Activated T-cell treated with anti-CD3 and anti-CD28 coated beads, Interleukin-2, amount 50 U/mL, for 4 hours (primary cell): ENCODE results near the gene PHLPP2. TPM values are rescaled to one million over a fixed set of nuclear protein-coding genes. Genes with fewer than 3 reads are reported as not detected.

ENCODE experiments used
- ATAC-seq, 2 donors: fragments of 200-7000 bp; cut with Tn5 transposase; one replicate each; pipeline ENCODE4 v1.10.0; 2021
- DNase-seq: peaks from one replicate; pipeline ENCODE4 v3.0.0-alpha.2; 2020
- H3K27me3 Mint-ChIP-seq: one replicate; pipeline ENCODE4 v1.8.0; 2021; ENCODE audit warnings: low read depth, mixed read lengths
- H3K36me3 Mint-ChIP-seq: one replicate; pipeline ENCODE4 v1.8.0; 2022; ENCODE audit warnings: mixed read lengths; ENCODE audit not compliant: insufficient read depth
- H3K4me1 Mint-ChIP-seq: one replicate; pipeline ENCODE4 v1.8.0; 2021; ENCODE audit warnings: low read depth, mixed read lengths
- H3K4me3 Mint-ChIP-seq: one replicate; pipeline ENCODE4 v1.8.0; 2021; ENCODE audit warnings: mild to moderate bottlenecking, moderate library complexity, mixed read lengths
- H3K9me3 Mint-ChIP-seq: one replicate; pipeline ENCODE4 v1.8.0; 2021; ENCODE audit warnings: mixed read lengths
- total RNA-seq, 3 donors: library from RNA; stranded (reverse); gene quantifications; one replicate each; pipeline ENCODE4 v1.2.1, GENCODE V29; 2021

Gene PHLPP2
- total RNA-seq, result 10 to 100 TPM; 13.3 to 15.5 (median 15.3) TPM

- H3K9me3 Mint-ChIP-seq, result no peaks in the 10 kb centered on the region
- ATAC-seq (no peak), DNase-seq (no peak)
- peaks cover 14% of the 10 kb centered on the region for H3K4me1 Mint-ChIP-seq
- peak within 1 kb of the TSS; percentile 82 for H3K4me3 Mint-ChIP-seq
- H3K36me3 Mint-ChIP-seq, result no peaks in the 10 kb centered on the region
- H3K27me3 Mint-ChIP-seq, result no peaks in the 10 kb centered on the region
Observed at GRCh38 chr16:71724320-71724751, at the start of gene PHLPP2. Gene PHLPP2, minus strand, starts transcription at chr16:71724701. Its CDS starts 9,906 bp downstream, at chr16:71714795.

- ATAC-seq, result no peak
- Mint-ChIP-seq H3K4me1 (peaks cover 23% of the 10 kb centered on the region), H3K36me3 (peaks cover 23% of the 10 kb centered on the region), H3K4me3 (no peak overlapping the region), H3K27me3 (no peaks in the 10 kb centered on the region), H3K9me3 (no peaks in the 10 kb centered on the region)
- no peak for DNase-seq
Observed at GRCh38 chr16:71771571-71771970, 47.1 kb upstream of the PHLPP2 start.

GRCh38 chr16:71769222-71769621 is 44.7 kb upstream of the PHLPP2 start:
- Mint-ChIP-seq H3K36me3 (peaks cover 19% of the 10 kb centered on the region), H3K27me3 (no peaks in the 10 kb centered on the region), H3K4me3 (no peak overlapping the region), H3K4me1 (peaks cover 12% of the 10 kb centered on the region), H3K9me3 (no peaks in the 10 kb centered on the region)
- no peak for ATAC-seq
- no peak for DNase-seq

- Mint-ChIP-seq H3K4me3 (no peak overlapping the region), H3K4me1 (peaks cover 12% of the 10 kb centered on the region), H3K27me3 (no peaks in the 10 kb centered on the region), H3K9me3 (no peaks in the 10 kb centered on the region), H3K36me3 (peaks cover 27% of the 10 kb centered on the region)
- ATAC-seq, result no peak
- DNase-seq, result no peak
Observed at GRCh38 chr16:71767060-71767900, 42.8 kb upstream of the PHLPP2 start.

GRCh38 chr16:71762186-71762585 is 37.7 kb upstream of the PHLPP2 start:
- H3K36me3 Mint-ChIP-seq, result peaks cover 33% of the 10 kb centered on the region
- no peak for ATAC-seq

GRCh38 chr16:71761097-71761496 is 36.6 kb upstream of the PHLPP2 start:
- no peak for ATAC-seq
- H3K27me3 Mint-ChIP-seq, result no peaks in the 10 kb centered on the region
- H3K9me3 Mint-ChIP-seq, result no peaks in the 10 kb centered on the region
- no peak overlapping the region for H3K4me3 Mint-ChIP-seq
- peaks cover 38% of the 10 kb centered on the region for H3K36me3 Mint-ChIP-seq
- no peaks in the 10 kb centered on the region for H3K4me1 Mint-ChIP-seq
- DNase-seq, result no peak

More at GRCh38 chr16:71762186-71762585, 37.7 kb upstream of the PHLPP2 start:
- Mint-ChIP-seq H3K27me3 (no peaks in the 10 kb centered on the region), H3K4me1 (peaks cover 6% of the 10 kb centered on the region), H3K9me3 (no peaks in the 10 kb centered on the region), H3K4me3 (no peak overlapping the region)
- no peak for DNase-seq

- DNase-seq (no peak), ATAC-seq (no peak)
- Mint-ChIP-seq H3K9me3 (no peaks in the 10 kb centered on the region), H3K4me1 (peaks cover 5% of the 10 kb centered on the region), H3K36me3 (peaks cover 45% of the 10 kb centered on the region), H3K4me3 (no peak overlapping the region), H3K27me3 (no peaks in the 10 kb centered on the region)
Observed at GRCh38 chr16:71758293-71758760, 33.8 kb upstream of the PHLPP2 start.

- DNase-seq (no peak), ATAC-seq (peak; percentile 40 to 61)
- Mint-ChIP-seq H3K4me1 (peaks cover 5% of the 10 kb centered on the region), H3K9me3 (no peaks in the 10 kb centered on the region), H3K27me3 (no peaks in the 10 kb centered on the region), H3K4me3 (no peak overlapping the region), H3K36me3 (peaks cover 47% of the 10 kb centered on the region)
Observed at GRCh38 chr16:71754652-71755051, 30.2 kb upstream of the PHLPP2 start.

- ATAC-seq (no peak), DNase-seq (no peak)
- Mint-ChIP-seq H3K4me3 (no peak overlapping the region), H3K4me1 (peaks cover 5% of the 10 kb centered on the region), H3K27me3 (no peaks in the 10 kb centered on the region), H3K36me3 (peaks cover 48% of the 10 kb centered on the region), H3K9me3 (no peaks in the 10 kb centered on the region)
Observed at GRCh38 chr16:71754108-71754507, 29.6 kb upstream of the PHLPP2 start.

GRCh38 chr16:71748226-71748625 is 23.7 kb upstream of the PHLPP2 start:
- peaks cover 39% of the 10 kb centered on the region for H3K36me3 Mint-ChIP-seq
- no peaks in the 10 kb centered on the region for H3K27me3 Mint-ChIP-seq
- no peak overlapping the region for H3K4me3 Mint-ChIP-seq
- DNase-seq (no peak), ATAC-seq (no peak)
- no peaks in the 10 kb centered on the region for H3K9me3 Mint-ChIP-seq
- H3K4me1 Mint-ChIP-seq, result peaks cover 3% of the 10 kb centered on the region

GRCh38 chr16:71746442-71747046 is 22.0 kb upstream of the PHLPP2 start:
- Mint-ChIP-seq H3K4me3 (no peak overlapping the region), H3K27me3 (no peaks in the 10 kb centered on the region), H3K36me3 (peaks cover 38% of the 10 kb centered on the region), H3K4me1 (peaks cover 3% of the 10 kb centered on the region), H3K9me3 (no peaks in the 10 kb centered on the region)
- no peak for DNase-seq
- peak in 1 of 2 donors; percentile 56 for ATAC-seq

GRCh38 chr16:71738855-71739254 is 14.4 kb upstream of the PHLPP2 start:
- ATAC-seq (no peak), DNase-seq (no peak)
- Mint-ChIP-seq H3K27me3 (no peaks in the 10 kb centered on the region), H3K4me3 (no peak overlapping the region), H3K4me1 (no peaks in the 10 kb centered on the region), H3K9me3 (no peaks in the 10 kb centered on the region), H3K36me3 (peaks cover 39% of the 10 kb centered on the region)

GRCh38 chr16:71737501-71737900 is 13.0 kb upstream of the PHLPP2 start:
- Mint-ChIP-seq H3K27me3 (no peaks in the 10 kb centered on the region), H3K36me3 (peaks cover 45% of the 10 kb centered on the region), H3K4me1 (no peaks in the 10 kb centered on the region), H3K9me3 (no peaks in the 10 kb centered on the region), H3K4me3 (no peak overlapping the region)
- DNase-seq (no peak), ATAC-seq (no peak)

- ATAC-seq, result no peak
- DNase-seq, result no peak
- Mint-ChIP-seq H3K9me3 (no peaks in the 10 kb centered on the region), H3K4me3 (no peak overlapping the region), H3K27me3 (no peaks in the 10 kb centered on the region), H3K4me1 (peaks cover 3% of the 10 kb centered on the region), H3K36me3 (peaks cover 56% of the 10 kb centered on the region)
Observed at GRCh38 chr16:71734511-71734910, 10.0 kb upstream of the PHLPP2 start.

- Mint-ChIP-seq H3K9me3 (no peaks in the 10 kb centered on the region), H3K36me3 (peaks cover 42% of the 10 kb centered on the region), H3K4me1 (peaks cover 3% of the 10 kb centered on the region), H3K4me3 (no peak overlapping the region), H3K27me3 (no peaks in the 10 kb centered on the region)
- no peak for DNase-seq
- ATAC-seq, result no peak
Observed at GRCh38 chr16:71732587-71732986, 8.1 kb upstream of the PHLPP2 start.
